CD4-positive, CD25-positive, alpha-beta regulatory T cell (primary cell): ENCODE results near the gene SMIM5. TPM values are rescaled to one million over a fixed set of nuclear protein-coding genes. Genes with fewer than 3 reads are reported as not detected.
A peak's percentile ranks its signal among the peaks of the same experiment; 100 is the strongest.

Experiments used
- ATAC-seq, 2 donors: fragments of 150-1000 bp; cut with Tn5 transposase; one replicate each; pipeline ENCODE4 v1.10.0; 2021; ENCODE audit warnings: low read depth in 2 of 2, moderate number of reproducible peaks in 2 of 2, moderate library complexity in 1 of 2
- DNase-seq, 3 donors: peaks; one replicate each; pipeline versions ENCODE4 v3.0.0 to v3.0.0-alpha.2; 2012 to 2022; ENCODE audit warnings: mixed read lengths in 1 of 3
- H3K27ac ChIP-seq: one replicate; pipeline ENCODE4 v1.7.0; 2013; ENCODE audit warnings: mild to moderate bottlenecking, low read length; ENCODE audit not compliant: insufficient read depth, poor library complexity, severe bottlenecking
- H3K27me3 ChIP-seq: one replicate; pipeline ENCODE4 v1.7.0; 2013; ENCODE audit warnings: low read length; ENCODE audit not compliant: control insufficient read depth, insufficient read depth
- H3K36me3 ChIP-seq: one replicate; pipeline ENCODE4 v1.7.0; 2013; ENCODE audit warnings: mild to moderate bottlenecking, low read length, moderate library complexity; ENCODE audit not compliant: control insufficient read depth, insufficient read depth
- H3K4me1 ChIP-seq: 2 replicates; pipeline ENCODE4 v1.7.0; 2013; ENCODE audit warnings: mild to moderate bottlenecking, low read length; ENCODE audit not compliant: insufficient read depth, control insufficient read depth, poor library complexity, severe bottlenecking
- H3K4me3 ChIP-seq: one replicate; pipeline ENCODE4 v1.7.0; 2013; ENCODE audit warnings: low read depth, mild to moderate bottlenecking, low read length, moderate library complexity
- H3K9me3 ChIP-seq, 2 experiments: 1 replicate in 1 of 2; 2 replicates in 1 of 2; pipeline ENCODE4 v1.7.0; 2013; ENCODE audit warnings: low read length in 2 of 2, mild to moderate bottlenecking in 1 of 2, moderate library complexity in 1 of 2; ENCODE audit not compliant: control insufficient read depth in 2 of 2
- H3K27ac Mint-ChIP-seq, 3 donors: one replicate each; pipeline ENCODE4 v1.8.0; 2020 to 2022; ENCODE audit warnings: mild to moderate bottlenecking in 3 of 3, mixed read lengths in 3 of 3, moderate library complexity in 2 of 3
- H3K27me3 Mint-ChIP-seq: one replicate; pipeline ENCODE4 v1.8.0; 2022; ENCODE audit warnings: mild to moderate bottlenecking, mixed read lengths
- H3K36me3 Mint-ChIP-seq: one replicate; pipeline ENCODE4 v1.8.0; 2020; ENCODE audit warnings: mixed read lengths
- H3K4me1 Mint-ChIP-seq, 4 donors: one replicate each; pipeline ENCODE4 v1.8.0; 2020 to 2022; ENCODE audit warnings: mixed read lengths in 4 of 4, mild to moderate bottlenecking in 1 of 4
- H3K4me3 Mint-ChIP-seq, 4 donors: one replicate each; pipeline ENCODE4 v1.8.0; 2020 to 2022; ENCODE audit warnings: mild to moderate bottlenecking in 4 of 4, mixed read lengths in 4 of 4, moderate library complexity in 3 of 4
- H3K9me3 Mint-ChIP-seq, 7 donors: one replicate each; pipeline ENCODE4 v1.8.0; 2020 to 2022; ENCODE audit warnings: mixed read lengths in 7 of 7, mild to moderate bottlenecking in 3 of 7, moderate library complexity in 2 of 7
- polyA plus RNA-seq, 4 donors: library from polyadenylated mRNA; unstranded; fragments of 300-500 nt; fragmentation: Illumina TruSeq; gene quantifications; one replicate each; pipeline ENCODE4 v1.2.3, GENCODE V29; 2021
- total RNA-seq: library from RNA; stranded (reverse); gene quantifications from one replicate; pipeline ENCODE4 v1.2.3, GENCODE V29; 2022

The SMIM5 gene
- total and polyA plus RNA-seq, 5 donors from 2014 or later = 0.07 to 1.6 (median 0.10) TPM; not detected in 2

DNA sequence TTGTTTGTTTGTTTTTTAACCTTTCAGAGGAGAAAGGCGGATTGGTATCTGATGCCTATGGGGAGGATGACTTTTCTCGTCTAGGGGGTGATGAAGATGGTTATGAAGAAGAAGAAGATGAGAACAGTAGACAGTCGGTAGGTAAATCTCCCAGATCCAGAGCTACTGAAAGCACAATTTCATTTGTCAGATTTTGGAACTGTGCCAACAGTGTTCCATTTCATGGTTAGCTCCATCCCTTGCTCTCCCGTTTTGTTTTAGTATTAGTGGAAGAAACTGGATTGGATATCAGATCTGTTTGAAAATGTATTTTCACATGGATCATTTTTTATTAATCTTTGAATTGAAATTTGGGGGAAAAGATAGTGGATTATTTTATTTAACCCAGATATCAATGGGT lies 35.3 kb downstream of the SMIM5 start:
- ATAC-seq = no peak
- peaks cover 18% of the 10 kb centered on the region for H3K4me1 ChIP-seq
- no peaks in the 10 kb centered on the region for H3K9me3 ChIP-seq
- H3K4me3 ChIP-seq = peak overlapping the region; percentile 97
- no peaks in the 10 kb centered on the region for H3K27me3 Mint-ChIP-seq
- peaks cover 48% of the 10 kb centered on the region for H3K36me3 ChIP-seq
- H3K27me3 ChIP-seq = no peaks in the 10 kb centered on the region
- H3K4me1 Mint-ChIP-seq = peaks cover 12 to 32% (median 30%) of the 10 kb centered on the region in 4 donors
- peaks cover 15% of the 10 kb centered on the region for H3K36me3 Mint-ChIP-seq
- DNase-seq = no peak
- H3K27ac Mint-ChIP-seq = peak overlapping the region in 1 of 3 donors; percentile 77
- H3K27ac ChIP-seq = no peak overlapping the region
- no peaks in the 10 kb centered on the region for H3K9me3 Mint-ChIP-seq
- no peak overlapping the region for H3K4me3 Mint-ChIP-seq

DNA sequence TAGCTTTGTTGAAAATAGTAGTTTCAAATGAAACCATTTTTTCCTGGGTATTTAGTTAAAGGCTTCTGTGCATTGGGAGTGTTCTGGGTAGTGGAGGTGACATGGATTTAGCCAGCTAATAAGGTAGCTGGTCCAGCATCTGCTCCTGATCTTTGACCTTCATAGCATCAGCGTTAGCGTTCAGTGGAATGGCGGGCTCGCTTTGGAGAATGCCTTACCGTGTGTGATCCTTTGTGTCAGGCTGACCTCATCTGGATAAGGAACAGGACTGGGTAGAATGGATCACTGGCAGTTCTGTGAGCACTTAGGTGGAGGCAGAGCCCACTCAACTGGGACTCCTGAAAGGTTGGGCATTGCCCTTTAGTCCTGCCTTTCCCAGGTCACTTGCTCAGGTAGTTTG lies 37.6 kb downstream of the SMIM5 start:
- H3K4me3 Mint-ChIP-seq = peak overlapping the region in 3 of 4 donors; percentile 7 to 71 (median 39)
- Histone ChIP-seq H3K4me1 (peaks cover 22% of the 10 kb centered on the region), H3K4me3 (no peak overlapping the region), H3K9me3 (no peaks in the 10 kb centered on the region), H3K27ac (no peak overlapping the region), H3K27me3 (no peaks in the 10 kb centered on the region), H3K36me3 (peaks cover 48% of the 10 kb centered on the region)
- no peak for ATAC-seq
- peaks cover 9 to 34% (median 26%) of the 10 kb centered on the region in 4 donors for H3K4me1 Mint-ChIP-seq
- no peak for DNase-seq
- H3K27me3 Mint-ChIP-seq = no peaks in the 10 kb centered on the region
- H3K9me3 Mint-ChIP-seq = no peaks in the 10 kb centered on the region
- H3K36me3 Mint-ChIP-seq = peaks cover 15% of the 10 kb centered on the region
- H3K27ac Mint-ChIP-seq = no peak overlapping the region

DNA sequence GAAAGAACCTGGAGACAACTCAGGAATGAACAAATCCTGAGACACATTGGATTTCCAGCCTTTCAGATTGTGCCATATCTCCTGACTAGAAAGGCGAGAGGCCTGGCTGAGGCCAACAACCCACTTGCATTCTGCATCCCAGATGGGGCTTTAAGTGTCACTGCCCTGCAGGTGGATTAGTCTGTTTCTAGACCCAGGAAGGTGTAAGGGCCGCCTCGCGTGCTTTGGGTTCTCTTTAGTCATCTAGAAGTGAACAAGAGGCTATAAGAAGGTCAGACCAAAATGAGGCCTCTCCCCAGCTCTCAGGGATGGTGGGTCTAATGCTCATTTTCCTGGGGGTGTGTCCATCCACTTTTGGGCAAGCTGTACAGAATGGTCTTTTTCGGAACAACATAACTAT lies 38.8 kb downstream of the SMIM5 start:
- H3K27me3 ChIP-seq = no peaks in the 10 kb centered on the region
- Mint-ChIP-seq H3K4me3 (peak overlapping the region in 1 of 4 donors; percentile 5), H3K9me3 (no peaks in the 10 kb centered on the region), H3K36me3 (peaks cover 15% of the 10 kb centered on the region), H3K27ac (no peak overlapping the region), H3K27me3 (no peaks in the 10 kb centered on the region), H3K4me1 (peaks cover 7 to 31% (median 23%) of the 10 kb centered on the region in 4 donors)
- H3K4me1 ChIP-seq = peaks cover 15% of the 10 kb centered on the region
- ATAC-seq (no peak), DNase-seq (no peak)
- no peaks in the 10 kb centered on the region for H3K9me3 ChIP-seq
- H3K4me3 ChIP-seq = no peak overlapping the region
- no peak overlapping the region for H3K27ac ChIP-seq
- H3K36me3 ChIP-seq = peaks cover 55% of the 10 kb centered on the region

DNA sequence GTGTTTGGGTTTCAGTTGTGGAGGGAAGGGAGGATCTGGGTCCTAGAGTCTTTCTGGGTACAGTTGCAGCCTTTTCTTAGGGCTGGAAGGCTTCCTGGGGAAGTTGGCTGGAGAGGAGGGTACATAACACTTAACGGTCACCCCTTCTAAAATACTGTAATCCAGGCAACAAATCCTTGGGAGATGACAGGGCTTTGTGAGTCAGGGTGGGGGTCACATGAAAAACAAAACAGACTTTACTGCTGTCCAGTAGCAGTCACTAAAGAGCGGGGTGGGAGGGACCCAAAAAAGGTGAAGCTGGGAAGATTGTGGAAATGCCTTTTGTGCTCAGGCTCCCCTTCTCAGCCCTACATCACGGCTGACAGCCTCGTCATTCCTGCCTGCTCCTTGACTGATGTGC lies 40.3 kb downstream of the SMIM5 start:
- Histone ChIP-seq H3K27me3 (no peaks in the 10 kb centered on the region), H3K4me3 (no peak overlapping the region), H3K36me3 (peaks cover 62% of the 10 kb centered on the region), H3K4me1 (peaks cover 5% of the 10 kb centered on the region), H3K9me3 (no peaks in the 10 kb centered on the region), H3K27ac (no peak overlapping the region)
- H3K36me3 Mint-ChIP-seq = peaks cover 12% of the 10 kb centered on the region
- H3K27me3 Mint-ChIP-seq = no peaks in the 10 kb centered on the region
- ATAC-seq = no peak
- no peak overlapping the region for H3K4me3 Mint-ChIP-seq
- peaks cover 2 to 31% (median 21%) of the 10 kb centered on the region in 4 donors for H3K4me1 Mint-ChIP-seq
- no peaks in the 10 kb centered on the region for H3K9me3 Mint-ChIP-seq
- no peak for DNase-seq
- no peak overlapping the region for H3K27ac Mint-ChIP-seq

DNA sequence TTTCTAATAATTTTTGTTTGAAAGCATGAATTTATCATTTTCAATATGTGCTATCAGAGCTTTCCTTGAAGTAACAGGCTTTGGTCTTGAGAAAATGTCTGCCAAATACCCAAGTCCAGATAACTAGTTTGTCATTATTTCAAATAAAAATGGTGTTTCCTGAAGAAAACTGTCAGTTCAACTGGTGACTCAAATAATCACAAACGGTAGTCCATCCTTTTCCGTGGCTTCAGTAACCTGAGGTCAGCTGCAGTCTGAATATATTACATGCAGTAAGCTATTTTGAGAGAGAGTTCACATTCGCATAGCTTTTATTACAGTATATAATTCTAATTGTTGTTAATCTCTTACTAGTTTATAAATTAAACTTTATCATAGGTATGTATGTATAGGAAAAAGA lies 43.2 kb downstream of the SMIM5 start:
- Histone ChIP-seq H3K4me1 (peaks cover 4% of the 10 kb centered on the region), H3K4me3 (no peak overlapping the region), H3K27me3 (no peaks in the 10 kb centered on the region), H3K27ac (no peak overlapping the region), H3K9me3 (no peaks in the 10 kb centered on the region), H3K36me3 (peaks cover 62% of the 10 kb centered on the region)
- DNase-seq = no peak
- no peak for ATAC-seq
- H3K9me3 Mint-ChIP-seq = peaks cover 0 to 1% (median 0%) of the 10 kb centered on the region in 7 donors
- H3K27me3 Mint-ChIP-seq = no peaks in the 10 kb centered on the region
- H3K4me3 Mint-ChIP-seq = no peak overlapping the region
- no peak overlapping the region for H3K27ac Mint-ChIP-seq
- H3K36me3 Mint-ChIP-seq = peaks cover 5% of the 10 kb centered on the region
- peaks cover 0 to 23% (median 9%) of the 10 kb centered on the region in 4 donors for H3K4me1 Mint-ChIP-seq

DNA sequence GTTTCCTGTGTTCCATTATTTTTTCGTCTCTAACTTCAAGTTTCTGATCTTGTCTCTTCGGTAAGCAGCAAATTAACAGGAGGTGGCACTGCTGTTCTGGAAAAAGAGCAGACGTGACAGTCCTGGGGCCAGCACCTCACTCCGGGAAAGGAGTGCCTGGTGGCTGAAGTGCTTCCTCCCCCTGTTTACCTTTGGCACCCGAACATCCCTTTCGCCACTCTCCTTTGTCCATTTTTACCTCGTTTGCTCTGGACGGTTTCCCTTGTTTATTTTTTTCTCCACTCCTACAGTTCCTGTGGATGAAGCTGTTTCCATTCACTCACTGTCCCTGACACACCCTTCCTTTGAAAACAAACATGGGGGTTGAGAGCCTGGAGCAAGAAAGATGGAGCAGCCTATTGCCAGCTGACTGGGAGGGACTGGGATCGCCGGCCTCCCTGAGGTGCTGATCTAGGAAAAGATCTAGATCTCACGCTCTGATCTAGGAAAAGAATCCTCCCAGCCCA lies 46.5 kb downstream of the SMIM5 start:
- peaks cover 45% of the 10 kb centered on the region for H3K36me3 ChIP-seq
- no peaks in the 10 kb centered on the region for H3K9me3 ChIP-seq
- ATAC-seq = no peak
- Mint-ChIP-seq H3K9me3 (peaks cover 0 to 1% (median 0%) of the 10 kb centered on the region in 7 donors), H3K27ac (peak overlapping the region in 1 of 3 donors; percentile 66), H3K36me3 (no peaks in the 10 kb centered on the region), H3K4me3 (no peak overlapping the region), H3K27me3 (no peaks in the 10 kb centered on the region), H3K4me1 (peaks cover 0 to 33% (median 16%) of the 10 kb centered on the region in 4 donors)
- no peaks in the 10 kb centered on the region for H3K27me3 ChIP-seq
- peaks cover 4% of the 10 kb centered on the region for H3K4me1 ChIP-seq
- no peak for DNase-seq
- no peak overlapping the region for H3K27ac ChIP-seq
- no peak overlapping the region for H3K4me3 ChIP-seq

DNA sequence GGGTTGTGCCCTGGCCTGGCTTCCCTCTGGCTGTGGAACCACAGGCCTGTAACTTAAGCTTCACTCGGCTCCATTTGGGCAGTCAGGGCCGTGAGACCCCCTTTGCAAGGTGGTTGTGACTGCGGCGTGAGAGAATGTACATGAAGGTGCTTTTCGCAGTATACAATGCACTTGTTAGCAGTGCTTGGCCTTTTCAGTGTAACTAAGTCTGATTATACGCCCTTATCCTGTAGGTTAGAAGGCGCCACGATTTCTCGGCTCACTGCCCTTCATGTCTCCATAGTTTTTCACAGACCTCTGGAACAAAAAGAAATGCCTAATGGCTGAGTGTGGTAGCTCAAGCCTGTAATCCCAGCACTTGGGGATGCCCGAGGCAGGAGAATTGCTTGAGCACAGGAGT lies 47.2 kb downstream of the SMIM5 start:
- Histone ChIP-seq H3K36me3 (peaks cover 45% of the 10 kb centered on the region), H3K27me3 (no peaks in the 10 kb centered on the region), H3K4me1 (no peaks in the 10 kb centered on the region), H3K27ac (no peak overlapping the region), H3K4me3 (no peak overlapping the region), H3K9me3 (no peaks in the 10 kb centered on the region)
- Mint-ChIP-seq H3K27ac (no peak overlapping the region), H3K4me3 (no peak overlapping the region), H3K27me3 (no peaks in the 10 kb centered on the region), H3K9me3 (peaks cover 0 to 1% (median 0%) of the 10 kb centered on the region in 7 donors), H3K36me3 (peaks cover 4% of the 10 kb centered on the region), H3K4me1 (peaks cover 0 to 36% (median 15%) of the 10 kb centered on the region in 4 donors)
- no peak for DNase-seq
- ATAC-seq = no peak

DNA sequence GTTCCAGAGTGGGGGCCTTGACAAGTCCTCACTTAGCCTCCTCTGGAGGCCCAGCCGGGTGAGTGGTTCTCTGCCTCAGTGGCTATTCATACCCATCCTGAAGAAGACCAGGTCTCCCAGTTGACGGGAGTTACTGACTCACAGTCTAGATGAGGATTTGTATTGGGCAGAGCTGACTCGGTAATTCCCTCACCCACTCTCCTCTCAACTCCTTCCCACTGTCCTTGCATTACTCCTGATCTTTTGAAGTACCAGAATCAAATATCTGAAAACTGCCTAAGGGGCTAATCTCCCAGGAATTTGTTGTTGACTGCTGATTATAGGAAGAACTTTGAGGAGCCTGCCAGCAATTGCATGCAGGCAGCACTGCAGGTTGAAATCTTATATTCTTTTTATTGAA lies 48.1 kb downstream of the SMIM5 start:
- Mint-ChIP-seq H3K9me3 (peaks cover 0 to 1% (median 0%) of the 10 kb centered on the region in 7 donors), H3K4me3 (no peak overlapping the region), H3K27ac (peak overlapping the region in 1 of 3 donors; percentile 69), H3K27me3 (no peaks in the 10 kb centered on the region), H3K4me1 (peaks cover 0 to 38% (median 18%) of the 10 kb centered on the region in 4 donors), H3K36me3 (peaks cover 7% of the 10 kb centered on the region)
- Histone ChIP-seq H3K4me1 (no peaks in the 10 kb centered on the region), H3K27me3 (no peaks in the 10 kb centered on the region), H3K4me3 (no peak overlapping the region), H3K27ac (no peak overlapping the region), H3K36me3 (peaks cover 44% of the 10 kb centered on the region), H3K9me3 (no peaks in the 10 kb centered on the region)
- DNase-seq (no peak), ATAC-seq (no peak)
